Uterus (tissue), 4 donors: ENCODE measurements around the gene CAB39. TPM values are rescaled to one million over a fixed set of nuclear protein-coding genes. Genes with fewer than 3 reads are reported as not detected.
"Not testable (repeated sequence)": the region's sequence is repeated elsewhere in the genome, so short reads cannot be mapped to it uniquely, and the experiment has no call there.

Experiments
- DNase-seq, 2 donors: peaks; one replicate each; pipeline ENCODE4 v3.0.0-alpha.2; 2019 to 2020
- H3K27ac ChIP-seq, 2 donors: fragments of 200-600 bp; sonication (generic); 1 replicate in 1 of 2; 2 replicates in 1 of 2; pipeline ENCODE4 v1.5.1; 2016 to 2018
- H3K27me3 ChIP-seq, 2 donors: fragments of 200-600 bp; sonication (generic); one replicate each; pipeline ENCODE4 v1.5.1; 2018 to 2019; ENCODE audit warnings: control low read depth in 1 of 2
- H3K36me3 ChIP-seq, 2 donors: fragments of 200-600 bp; sonication (generic); one replicate each; pipeline ENCODE4 v1.5.1; 2019; ENCODE audit warnings: control low read depth in 1 of 2
- H3K4me1 ChIP-seq, 2 donors: fragments of 200-600 bp; sonication (generic); one replicate each; pipeline ENCODE4 v1.5.1; 2018 to 2019; ENCODE audit warnings: control low read depth in 1 of 2
- H3K4me3 ChIP-seq, 2 donors: fragments of 200-600 bp; sonication (generic); 1 replicate in 1 of 2; 2 replicates in 1 of 2; pipeline ENCODE4 v1.5.1; 2018 to 2019; ENCODE audit warnings: mild to moderate bottlenecking in 1 of 2
- H3K9me3 ChIP-seq, 2 donors: fragments of 200-600 bp; sonication (generic); one replicate each; pipeline ENCODE4 v1.5.1; 2019; ENCODE audit warnings: control low read depth in 1 of 2
- CTCF ChIP-seq, 4 experiments: fragments of 200-600 bp in 2 of 4; fragments of 450-650 bp in 2 of 4; sonication (generic) in 2 of 4; IDR thresholded peaks; one replicate each; pipeline ENCODE4 v1.5.1; 2016 to 2019; ENCODE audit warnings: antibody characterized with exemption in 4 of 4, mild to moderate bottlenecking in 2 of 4, moderate library complexity in 1 of 4
- POLR2A ChIP-seq, 2 donors: fragments of 450-650 bp; IDR thresholded peaks; one replicate each; pipeline ENCODE4 v1.6.1; 2016; ENCODE audit warnings: antibody characterized with exemption in 2 of 2, mild to moderate bottlenecking in 1 of 2, moderate library complexity in 1 of 2
- intact Hi-C: fragments of 100-400 bp; cut with DNase I; formaldehyde crosslinking; loops from one replicate; pipeline ENCODE4 v1.15.1; 2023; ENCODE audit warnings: low total_unique reads
- total RNA-seq, 4 donors: library from RNA; depleted of rRNA in 3 of 4; stranded (reverse); fragments of >200 nt in 3 of 4; gene quantifications; one replicate each; pipeline versions ENCODE4 v1.1.0 to v1.2.4, GENCODE V29; 2014 to 2023
- donor health status: DM: yes; HTN: yes; CAD: no.

Gene CAB39
- total RNA-seq, 4 donors from 2014 or later = 33.6 to 121 (median 78.0) TPM

- intact Hi-C loops = loop anchor here (10.0 kb wide), 1 partner anchor 75 kb away; no protein-coding TSS in a partner anchor
- no peak overlapping the region for H3K27ac ChIP-seq
These were observed 6.7 kb downstream of the CAB39 start for GRCh38 chr2:230719340-230719739.

GRCh38 chr2:230721712-230722111 lies 9.1 kb downstream of the CAB39 start:
- no peak overlapping the region for H3K4me3 ChIP-seq
- no peaks in the 10 kb centered on the region for H3K36me3 ChIP-seq
- intact Hi-C loops = no loop called here
- no peak for TF ChIP-seq CTCF (IDR thresholded peaks at IDR 0.05)
- TF ChIP-seq POLR2A (IDR thresholded peaks at IDR 0.05) = no peak
- no peak for DNase-seq
- H3K4me1 ChIP-seq = no peaks in the 10 kb centered on the region
- H3K9me3 ChIP-seq = no peaks in the 10 kb centered on the region
- no peaks in the 10 kb centered on the region for H3K27me3 ChIP-seq
- no peak overlapping the region for H3K27ac ChIP-seq

More at GRCh38 chr2:230719340-230719739, 6.7 kb downstream of the CAB39 start:
- H3K4me1 ChIP-seq = peaks cover 5 to 7% of the 10 kb centered on the region in 2 donors
- no peak for DNase-seq
- H3K9me3 ChIP-seq = no peaks in the 10 kb centered on the region
- no peak overlapping the region for H3K4me3 ChIP-seq
- H3K27me3 ChIP-seq = no peaks in the 10 kb centered on the region
- TF ChIP-seq CTCF (IDR thresholded peaks at IDR 0.05) (no peak), POLR2A (IDR thresholded peaks at IDR 0.05) (no peak)
- no peaks in the 10 kb centered on the region for H3K36me3 ChIP-seq

- no peak for TF ChIP-seq CTCF (IDR thresholded peaks at IDR 0.05)
- TF ChIP-seq POLR2A (IDR thresholded peaks at IDR 0.05) = no peak
- Histone ChIP-seq H3K27ac (no peak overlapping the region), H3K9me3 (no peaks in the 10 kb centered on the region), H3K4me3 (no peak overlapping the region), H3K27me3 (no peaks in the 10 kb centered on the region), H3K4me1 (no peaks in the 10 kb centered on the region), H3K36me3 (no peaks in the 10 kb centered on the region)
- intact Hi-C loops = no loop called here
- DNase-seq = no peak
These were observed 9.7 kb downstream of the CAB39 start for GRCh38 chr2:230722207-230722885.

GRCh38 chr2:230723363-230723762 lies 10.7 kb downstream of the CAB39 start:
- H3K27ac ChIP-seq = no peak overlapping the region
- intact Hi-C loops = no loop called here
- H3K9me3 ChIP-seq = no peaks in the 10 kb centered on the region

GRCh38 chr2:230724957-230725356 lies 12.3 kb downstream of the CAB39 start:
- H3K4me3 ChIP-seq, H3K27me3 ChIP-seq, H3K9me3 ChIP-seq, intact Hi-C loops, H3K36me3 ChIP-seq, DNase-seq, H3K4me1 ChIP-seq, H3K27ac ChIP-seq: not testable (repeated sequence)

More at GRCh38 chr2:230723363-230723762, 10.7 kb downstream of the CAB39 start:
- no peak overlapping the region for H3K4me3 ChIP-seq
- H3K27me3 ChIP-seq = no peaks in the 10 kb centered on the region
- no peaks in the 10 kb centered on the region for H3K4me1 ChIP-seq
- H3K36me3 ChIP-seq = no peaks in the 10 kb centered on the region
- DNase-seq = no peak
- TF ChIP-seq POLR2A (IDR thresholded peaks at IDR 0.05) (no peak), CTCF (IDR thresholded peaks at IDR 0.05) (no peak)
